ENCODE measurements around the gene POLR2E.

Gene POLR2E

DNA sequence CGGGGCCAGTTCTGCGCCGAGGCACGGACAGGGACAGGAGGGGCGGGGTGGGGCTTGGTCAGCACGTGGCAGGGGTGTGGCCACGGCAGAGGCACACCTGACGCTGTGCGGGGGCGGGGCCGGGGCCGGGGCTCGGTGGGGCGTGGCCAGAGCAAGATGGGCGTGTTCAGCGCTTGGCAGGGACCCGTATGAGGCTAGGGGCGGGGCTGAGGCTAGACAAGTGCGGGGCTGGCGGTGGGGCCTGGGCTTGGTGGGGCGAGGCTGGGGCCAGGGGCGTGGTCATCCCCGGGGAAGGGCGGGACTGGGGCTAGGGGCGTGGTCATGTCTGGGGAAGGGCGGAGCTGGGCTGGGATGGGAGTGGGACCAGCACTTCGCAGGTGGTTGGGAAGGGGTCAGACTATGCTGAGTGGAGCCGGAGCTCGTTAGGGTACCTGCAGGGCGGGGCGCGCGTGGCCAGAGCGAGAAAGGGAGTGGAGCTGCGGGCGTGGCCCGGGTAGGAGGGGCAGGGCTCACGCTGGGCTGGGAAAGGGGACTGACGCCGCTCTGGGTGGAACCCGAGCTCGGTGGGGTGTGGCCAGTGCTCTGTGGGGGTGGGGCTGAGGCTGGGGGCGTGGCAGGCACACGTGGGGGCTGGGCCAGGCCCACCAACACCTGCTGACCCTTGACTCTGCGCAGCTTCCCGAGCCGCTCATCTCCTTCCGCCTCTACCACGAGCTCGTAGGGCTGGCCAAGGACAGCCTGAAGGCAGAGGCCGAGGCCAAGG, 12.8 kb downstream of the POLR2E start:
- FAIRE-seq (no peak), DNase-seq (ENCODE audit: low spot score) (no peak)

DNA sequence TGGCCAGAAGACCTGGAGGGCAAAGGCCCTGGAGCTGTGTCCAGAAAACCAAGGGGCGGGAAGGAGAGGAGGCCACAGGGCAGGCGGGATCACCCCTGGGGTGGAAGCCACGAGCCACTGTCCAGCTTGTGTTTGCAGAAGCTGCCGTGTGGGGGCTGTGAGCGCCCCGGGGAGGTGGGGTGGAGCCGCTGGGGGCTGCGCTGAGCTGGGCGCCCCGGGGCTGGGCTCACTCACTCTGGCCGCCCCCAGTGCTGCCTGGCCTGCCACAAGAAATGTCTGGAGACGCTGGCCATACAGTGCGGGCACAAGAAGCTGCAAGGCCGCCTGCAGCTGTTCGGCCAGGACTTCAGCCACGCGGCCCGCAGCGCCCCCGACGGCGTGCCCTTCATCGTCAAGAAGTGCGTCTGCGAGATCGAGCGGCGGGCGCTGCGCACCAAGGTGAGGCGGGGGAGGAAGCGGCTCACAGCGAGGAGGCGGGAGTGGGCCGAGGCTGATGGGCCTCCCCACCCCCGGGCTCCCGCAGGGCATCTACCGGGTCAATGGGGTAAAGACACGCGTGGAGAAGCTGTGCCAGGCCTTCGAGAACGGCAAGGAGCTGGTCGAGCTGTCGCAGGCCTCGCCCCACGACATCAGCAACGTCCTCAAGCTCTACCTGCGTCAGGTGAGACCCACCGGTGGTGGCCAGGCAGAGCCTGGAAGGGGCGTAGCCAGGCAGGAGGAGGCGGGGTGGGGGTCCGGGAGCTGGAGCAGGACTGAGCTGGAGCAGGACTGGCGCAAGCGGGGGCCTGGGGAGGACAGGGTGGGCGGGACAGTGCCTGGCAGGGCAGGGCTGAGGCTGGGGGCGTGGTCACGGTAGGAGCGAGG, 13.6 kb downstream of the POLR2E start:
- FAIRE-seq (no peak), DNase-seq (ENCODE audit: low spot score) (no peak)

DNA sequence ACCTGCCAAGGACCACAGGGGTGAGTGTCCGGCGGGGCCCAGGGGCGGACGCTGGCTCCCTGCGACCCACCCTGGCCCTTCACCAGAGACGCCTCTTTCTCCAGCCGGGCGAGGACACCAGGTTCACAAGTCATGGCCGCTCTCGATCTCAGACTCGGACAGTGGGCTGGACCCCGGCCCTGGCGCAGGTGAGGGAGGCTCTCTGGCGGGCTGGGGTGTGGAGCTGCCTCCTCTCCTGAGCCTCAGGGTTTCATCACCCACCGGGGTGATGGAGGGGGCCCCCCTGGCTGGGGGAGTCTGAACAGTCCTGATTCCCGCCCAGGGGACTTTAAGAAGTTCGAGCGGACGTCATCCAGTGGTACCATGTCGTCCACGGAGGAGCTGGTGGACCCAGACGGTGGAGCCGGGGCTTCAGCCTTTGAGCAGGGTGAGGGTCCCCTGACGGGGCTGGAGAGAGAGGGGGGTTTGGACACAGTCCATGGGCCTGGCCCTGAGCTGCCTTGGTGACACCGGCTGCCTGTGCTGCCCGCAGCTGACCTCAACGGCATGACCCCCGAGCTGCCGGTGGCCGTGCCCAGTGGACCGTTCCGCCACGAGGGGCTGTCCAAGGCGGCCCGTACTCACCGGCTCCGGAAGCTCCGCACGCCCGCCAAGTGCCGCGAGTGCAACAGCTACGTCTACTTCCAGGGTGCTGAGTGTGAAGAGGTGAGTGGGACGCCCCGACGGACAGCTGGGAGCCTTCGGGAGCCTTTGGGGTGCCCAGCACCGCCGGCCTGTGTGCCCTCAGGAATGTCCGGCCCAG, 14.6 kb downstream of the POLR2E start:
- FAIRE-seq (no peak), DNase-seq (ENCODE audit: low spot score) (no peak)

DNA sequence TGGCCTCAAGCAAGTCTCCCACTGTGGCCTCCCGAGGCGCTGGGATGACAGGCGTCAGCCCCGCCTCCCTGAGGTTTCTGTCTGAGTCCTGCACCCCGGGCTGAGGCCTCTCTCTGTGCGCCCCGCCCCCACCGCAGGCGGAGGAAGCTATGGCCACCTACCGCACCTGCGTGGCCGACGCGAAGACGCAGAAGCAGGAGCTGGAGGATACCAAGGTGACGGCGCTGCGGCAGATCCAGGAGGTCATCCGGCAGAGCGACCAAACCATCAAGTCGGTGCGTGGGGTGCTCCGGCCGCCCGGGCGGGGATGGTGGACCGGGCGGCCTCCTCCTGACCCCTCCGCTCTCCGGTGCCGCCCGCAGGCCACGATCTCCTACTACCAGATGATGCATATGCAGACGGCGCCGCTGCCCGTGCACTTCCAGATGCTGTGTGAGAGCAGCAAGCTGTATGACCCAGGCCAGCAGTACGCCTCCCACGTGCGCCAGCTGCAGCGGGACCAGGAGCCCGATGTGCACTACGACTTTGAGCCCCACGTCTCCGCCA, 15.5 kb downstream of the POLR2E start:
- DNase-seq (ENCODE audit: low spot score) (no peak), FAIRE-seq (no peak)

DNA sequence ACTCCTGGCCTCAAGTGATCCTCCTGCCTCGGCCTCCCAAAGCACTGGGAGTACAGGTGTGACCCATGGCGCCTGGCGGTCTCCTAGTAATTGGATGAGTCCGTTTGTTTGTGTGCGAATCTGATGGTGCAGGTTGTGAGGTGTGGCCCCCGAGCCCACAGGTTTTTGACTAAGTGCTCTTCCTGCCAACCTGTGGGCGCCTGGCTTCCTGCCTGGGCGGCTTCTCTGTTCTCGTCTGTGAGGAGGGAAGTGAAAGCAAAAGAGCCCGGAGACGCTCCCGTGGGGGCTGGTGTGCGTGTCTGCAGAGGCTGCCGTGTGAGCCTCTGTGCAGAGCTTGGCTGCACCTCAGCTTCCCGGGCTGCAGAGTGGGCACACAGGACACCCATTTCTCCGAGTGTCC, 18.2 kb downstream of the POLR2E start:
- FAIRE-seq: no peak

GRCh38 chr19:1076046-1076386, 19.2 kb downstream of the POLR2E start:
- DNase-seq (ENCODE audit: low spot score): no peak
- FAIRE-seq: no peak

More for the DNA sequence above, 18.2 kb downstream of the POLR2E start:
- peak; percentile 52 for DNase-seq (ENCODE audit: low spot score)

- FAIRE-seq (no peak), DNase-seq (ENCODE audit: low spot score) (no peak)
These were observed 20.5 kb downstream of the POLR2E start for GRCh38 chr19:1074544-1075283.

- DNase-seq (ENCODE audit: low spot score) (no peak), FAIRE-seq (no peak)
These were observed 21.1 kb downstream of the POLR2E start for GRCh38 chr19:1073956-1074517.

- DNase-seq (ENCODE audit: low spot score): no peak
- FAIRE-seq: no peak
These were observed 21.9 kb downstream of the POLR2E start for GRCh38 chr19:1073063-1073955.

DNA sequence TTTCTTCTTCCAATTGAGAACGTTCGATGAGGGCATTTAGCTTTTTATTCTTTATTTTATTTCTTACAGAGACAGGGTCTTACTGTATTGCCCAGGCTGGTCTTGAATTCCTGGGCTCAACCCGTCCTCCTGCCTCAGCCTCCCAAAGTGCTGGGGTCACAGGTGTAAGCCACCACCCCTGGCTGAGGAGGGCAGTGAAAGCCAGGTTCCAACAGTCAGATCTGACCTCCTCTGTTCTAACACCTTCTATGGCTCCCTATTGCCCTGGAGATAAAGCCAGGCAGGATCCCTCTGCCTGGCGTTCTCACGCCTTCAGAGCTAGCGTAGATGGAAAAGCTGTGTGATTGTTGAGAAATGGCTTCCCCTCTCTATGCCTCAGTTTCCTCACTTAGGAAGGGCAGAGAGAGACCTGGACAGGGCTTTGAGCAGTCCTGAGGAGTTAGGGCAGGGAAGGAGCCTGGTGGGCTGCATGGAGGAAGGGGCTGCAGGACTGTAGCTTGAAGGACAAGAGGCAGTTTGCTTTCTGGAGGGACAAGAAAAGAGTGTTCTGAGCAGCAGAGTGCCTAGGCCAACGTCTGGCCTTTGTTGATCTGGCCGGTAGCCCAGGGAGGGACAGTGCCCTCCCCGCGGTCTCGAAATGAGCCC, 22.7 kb downstream of the POLR2E start:
- no peak for DNase-seq (ENCODE audit: low spot score)
- FAIRE-seq: no peak

DNA sequence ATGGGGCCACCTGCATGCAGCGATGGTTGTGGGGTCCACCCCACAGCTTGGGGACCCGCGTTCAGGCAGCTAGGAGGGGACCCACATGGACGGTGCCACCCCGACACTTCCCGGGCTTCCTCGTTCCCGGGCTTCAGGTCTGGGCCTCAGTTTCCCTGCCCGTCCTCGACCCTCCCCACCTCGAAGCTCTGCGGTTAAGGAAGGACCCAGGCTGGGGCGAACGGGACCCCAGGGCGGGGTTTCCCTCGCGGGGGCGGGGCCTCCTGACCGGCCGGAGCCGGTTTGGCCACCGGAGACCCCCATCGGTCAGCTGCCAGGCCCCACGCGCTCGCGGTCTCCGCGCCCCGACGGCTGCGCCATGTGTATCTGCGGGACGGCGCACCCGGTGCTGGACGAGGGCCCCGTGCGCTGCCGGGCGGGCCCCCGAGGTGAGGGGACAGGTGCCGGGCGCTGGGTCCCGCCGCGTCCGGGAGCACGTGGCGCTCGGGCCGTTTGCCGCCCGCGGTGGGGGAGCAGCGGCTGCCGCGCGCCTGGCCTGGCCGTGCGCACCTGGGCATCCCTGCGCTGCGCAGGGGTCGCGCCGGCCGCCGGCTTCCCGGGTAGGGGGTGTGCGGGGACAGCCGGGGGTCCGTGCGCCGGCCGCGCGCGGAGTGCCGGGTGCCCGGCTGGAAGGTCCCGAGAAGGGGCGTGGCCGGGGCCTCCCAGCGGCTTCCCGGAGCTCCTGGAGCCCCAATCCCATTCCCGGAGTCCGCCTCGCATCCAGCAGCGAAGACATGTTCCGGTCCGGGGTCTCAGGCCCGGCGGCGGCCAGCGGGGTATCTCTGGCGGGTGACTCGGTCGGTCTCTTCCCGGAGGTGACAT, 24.0 kb downstream of the POLR2E start:
- DNase-seq (ENCODE audit: low spot score) (no peak), FAIRE-seq (no peak)

DNA sequence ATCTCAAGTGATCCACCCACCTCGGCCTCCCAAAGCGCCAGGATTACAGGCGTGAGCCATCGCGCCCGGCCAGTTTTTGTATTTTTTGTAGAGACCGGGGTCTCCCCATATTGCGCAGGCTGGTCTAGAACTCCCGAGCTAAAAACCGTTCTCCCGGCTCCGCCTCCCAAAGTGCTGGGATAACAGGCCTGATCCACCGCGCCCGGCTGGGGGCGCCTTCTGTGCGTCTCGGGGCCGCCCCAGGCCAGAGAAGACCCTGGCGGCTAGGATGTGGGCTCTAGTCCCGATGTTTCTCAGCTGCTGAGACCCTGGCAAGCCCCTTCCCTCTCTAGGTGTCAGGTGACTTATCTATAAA, 24.6 kb downstream of the POLR2E start:
- FAIRE-seq: no peak
- DNase-seq (ENCODE audit: low spot score): no peak

DNA sequence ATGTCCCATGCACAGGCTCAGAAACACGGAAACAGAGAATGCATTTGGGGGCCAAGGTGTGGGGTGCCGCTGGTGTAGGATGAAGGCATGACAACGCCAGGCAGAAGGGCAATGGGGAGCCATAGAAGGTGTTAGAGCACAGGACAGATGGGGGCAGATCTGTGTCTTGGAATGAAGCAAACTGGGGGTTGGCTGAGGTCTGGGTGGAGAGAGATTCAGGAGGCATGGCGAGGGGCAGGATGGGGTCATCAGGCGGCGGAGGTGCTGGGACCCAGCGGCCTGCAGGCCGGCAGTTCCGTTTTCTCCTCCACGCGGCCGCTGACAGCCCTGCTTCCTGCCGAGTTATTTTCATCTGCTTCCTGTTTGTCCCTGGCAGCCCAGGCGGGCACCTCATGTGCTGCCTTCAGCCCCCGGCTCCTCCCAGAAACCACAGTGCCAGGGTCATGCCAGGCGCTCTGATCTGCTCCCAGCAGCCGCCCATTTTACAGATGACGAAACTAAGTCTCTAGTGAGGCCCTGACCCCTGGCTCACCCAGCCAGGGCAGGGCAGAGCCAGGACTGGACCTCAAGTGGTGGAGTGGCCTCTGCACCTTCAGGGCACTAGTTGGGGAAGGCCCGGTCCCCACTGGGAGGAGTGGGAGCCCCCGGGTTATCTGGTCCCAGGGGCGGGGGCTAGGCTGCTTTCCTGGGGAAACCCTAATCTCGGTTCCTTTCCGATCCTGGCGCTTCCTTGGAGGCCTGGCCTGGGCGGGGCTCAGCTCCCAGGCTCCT, 26.0 kb downstream of the POLR2E start:
- DNase-seq (ENCODE audit: low spot score): no peak
- FAIRE-seq: no peak

GRCh38 chr19:1068009-1069001, 26.9 kb downstream of the POLR2E start:
- no peak for FAIRE-seq
- no peak for DNase-seq (ENCODE audit: low spot score)

DNA sequence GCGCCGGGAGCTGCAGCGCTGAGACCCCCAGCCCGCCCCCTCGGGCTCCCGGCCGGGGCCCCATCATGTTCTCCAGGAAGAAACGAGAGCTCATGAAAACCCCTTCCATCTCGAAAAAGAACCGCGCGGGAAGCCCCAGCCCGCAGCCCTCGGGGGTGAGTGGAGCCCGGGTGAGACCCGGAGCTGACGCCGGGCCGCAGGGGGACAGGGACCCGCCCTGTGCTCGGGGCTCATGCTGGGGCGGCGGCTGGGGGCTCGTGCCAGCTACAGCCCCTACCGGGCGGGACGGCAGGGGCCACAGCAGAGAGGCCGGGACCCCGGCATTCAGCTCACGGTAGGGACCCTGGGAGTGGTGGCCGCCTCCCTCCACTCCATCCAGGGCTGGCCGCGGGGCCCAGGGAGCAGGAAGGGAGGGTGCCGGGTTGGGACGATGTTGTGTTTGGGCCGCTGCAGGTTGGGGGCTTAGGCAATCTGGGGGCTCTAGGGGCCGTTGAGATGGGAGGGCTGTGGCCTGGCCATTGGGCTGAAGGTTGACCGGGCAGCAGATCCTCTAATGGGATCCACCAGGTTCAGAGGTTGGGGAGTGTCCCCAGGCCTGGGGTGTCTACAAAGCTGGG, 27.7 kb downstream of the POLR2E start:
- DNase-seq (ENCODE audit: low spot score) (no peak), FAIRE-seq (no peak)

Data from RCC 7860 (cell line).